Activated CD4-positive, alpha-beta T cell treated with anti-CD3 and anti-CD28 coated beads, Interleukin-2, amount 50 U/mL, for 24 hours (primary cell): ENCODE results near the gene FIGN.

Source experiments
- DNase-seq, 2 donors: peaks; one replicate each; pipeline ENCODE4 v3.0.0-alpha.2; 2020; ENCODE audit warnings: low read depth in 1 of 2, low spot score in 1 of 2

The FIGN gene

DNA sequence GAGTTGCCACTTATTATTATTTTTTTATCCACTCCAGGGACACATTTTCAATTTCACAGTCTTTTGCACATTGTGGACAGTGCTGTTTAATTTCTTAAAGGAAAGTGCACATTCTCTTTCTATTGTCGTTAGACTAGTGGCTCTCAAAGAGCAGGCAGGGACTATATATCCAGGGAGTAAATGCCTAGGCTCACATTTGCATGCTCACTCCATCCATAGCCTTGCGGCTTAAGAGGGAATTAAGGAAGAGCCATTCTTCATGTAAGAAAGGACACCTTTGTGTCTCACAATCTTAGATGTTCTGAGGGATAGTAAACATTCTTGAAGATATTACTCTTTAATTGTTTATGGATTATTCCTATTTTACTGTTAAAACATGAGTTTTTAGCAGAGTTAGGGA is 70.8 kb downstream of the FIGN start:
- no peak for DNase-seq

DNA sequence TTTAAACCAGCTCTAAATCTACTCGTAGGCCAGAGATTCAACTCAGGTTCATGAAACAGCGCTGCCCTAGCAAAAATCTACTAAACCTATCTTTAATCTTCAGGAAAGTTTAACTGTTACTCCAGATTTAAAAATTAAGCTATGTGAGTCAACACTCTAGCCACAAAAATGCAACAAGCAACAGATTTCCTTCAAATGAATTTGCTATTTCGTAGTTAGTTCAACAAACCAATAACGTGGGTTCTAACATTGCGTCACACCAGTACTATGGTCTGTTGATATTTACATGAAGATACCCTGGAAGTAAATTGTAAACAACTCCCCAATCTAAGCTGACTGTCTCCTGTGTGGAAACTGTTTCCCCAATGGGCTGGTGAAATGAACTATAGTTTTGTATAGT is 71.2 kb downstream of the FIGN start:
- DNase-seq, result no peak

DNA sequence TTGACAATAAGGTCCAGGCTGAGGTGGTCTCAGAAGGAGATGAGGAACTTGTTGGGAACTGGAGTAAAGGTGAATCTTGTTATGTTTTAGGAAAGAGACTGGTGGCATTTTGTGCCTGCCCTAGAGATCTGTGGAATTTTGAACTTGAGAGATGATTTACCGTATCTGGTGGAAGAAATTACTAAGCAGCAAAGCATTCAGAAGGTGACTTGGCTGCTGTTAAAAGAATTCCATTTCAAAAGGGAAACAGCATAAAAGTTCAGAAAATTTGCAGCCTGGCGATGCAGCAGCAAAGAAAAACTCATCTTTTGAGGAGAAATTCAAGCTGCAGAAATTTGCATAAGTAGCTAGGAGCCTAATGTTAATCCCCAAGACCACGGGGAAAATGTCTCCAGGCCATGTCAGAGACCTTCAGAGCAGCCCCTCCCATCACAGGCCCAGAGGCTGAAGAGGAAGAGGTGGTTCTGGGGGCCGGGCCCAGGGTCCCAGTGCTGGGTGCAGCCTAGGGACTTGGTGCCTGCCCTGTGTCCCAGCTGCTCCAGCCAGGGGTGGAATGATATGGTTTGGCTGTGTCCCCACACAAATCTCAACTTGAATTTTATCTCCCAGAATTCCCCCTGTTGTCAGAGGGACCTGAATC is 73.5 kb downstream of the FIGN start:
- DNase-seq, result no peak

DNA sequence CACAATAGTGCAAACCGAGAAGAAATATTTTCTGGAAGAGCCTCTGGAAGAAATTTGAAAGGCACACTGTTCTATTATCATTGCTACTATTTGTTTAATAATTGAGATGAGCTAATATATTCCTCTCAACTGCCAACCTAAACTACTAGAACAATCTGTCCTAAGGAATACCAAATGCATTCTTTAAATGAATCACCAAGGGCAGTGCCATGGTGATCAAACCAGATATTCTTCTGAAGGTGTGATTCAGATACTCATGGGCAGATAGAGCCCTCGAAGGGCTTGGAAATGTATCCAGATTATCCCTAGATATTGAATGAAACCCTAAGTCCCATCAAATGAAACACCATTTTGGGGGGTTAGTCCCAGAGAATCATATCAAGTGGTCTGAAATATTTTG is 76.6 kb downstream of the FIGN start:
- DNase-seq, result no peak

DNA sequence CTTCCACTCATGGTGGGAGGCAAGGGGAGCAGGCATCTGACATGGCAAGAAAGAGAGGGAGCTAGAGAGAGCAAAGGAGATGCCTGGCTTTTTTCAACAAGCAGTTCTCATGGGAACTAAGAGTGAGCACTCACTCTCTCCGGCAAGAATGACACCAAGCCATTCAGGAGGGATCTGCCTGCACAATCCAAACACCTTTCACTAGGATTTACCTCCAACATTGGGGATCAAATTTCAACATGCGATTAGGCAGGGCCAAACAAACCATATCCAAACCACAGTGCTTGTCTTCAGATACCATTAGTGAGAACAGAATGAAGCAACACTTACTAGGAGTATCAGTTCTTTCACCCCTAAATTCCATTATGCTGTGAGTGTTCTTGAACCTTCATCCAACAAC is 77.3 kb downstream of the FIGN start:
- DNase-seq, result no peak

DNA sequence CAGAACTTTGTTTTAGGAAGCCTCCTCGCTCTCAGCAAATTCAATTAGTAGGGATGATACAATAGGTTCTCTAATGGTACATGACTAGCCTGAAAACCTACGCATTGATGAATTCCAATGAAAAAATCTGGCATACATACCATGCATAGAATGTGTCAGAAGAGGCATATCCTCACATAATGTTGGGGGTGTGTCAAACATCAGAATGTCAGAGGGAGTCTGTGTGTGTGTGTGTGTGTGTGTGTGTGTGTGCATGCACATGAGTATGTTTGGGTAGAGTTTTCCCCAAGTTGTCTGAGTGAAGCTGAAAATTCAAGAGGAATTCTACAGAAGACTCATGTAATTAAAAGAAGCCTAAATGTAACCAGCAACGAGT is 78.5 kb downstream of the FIGN start:
- no peak for DNase-seq

DNA sequence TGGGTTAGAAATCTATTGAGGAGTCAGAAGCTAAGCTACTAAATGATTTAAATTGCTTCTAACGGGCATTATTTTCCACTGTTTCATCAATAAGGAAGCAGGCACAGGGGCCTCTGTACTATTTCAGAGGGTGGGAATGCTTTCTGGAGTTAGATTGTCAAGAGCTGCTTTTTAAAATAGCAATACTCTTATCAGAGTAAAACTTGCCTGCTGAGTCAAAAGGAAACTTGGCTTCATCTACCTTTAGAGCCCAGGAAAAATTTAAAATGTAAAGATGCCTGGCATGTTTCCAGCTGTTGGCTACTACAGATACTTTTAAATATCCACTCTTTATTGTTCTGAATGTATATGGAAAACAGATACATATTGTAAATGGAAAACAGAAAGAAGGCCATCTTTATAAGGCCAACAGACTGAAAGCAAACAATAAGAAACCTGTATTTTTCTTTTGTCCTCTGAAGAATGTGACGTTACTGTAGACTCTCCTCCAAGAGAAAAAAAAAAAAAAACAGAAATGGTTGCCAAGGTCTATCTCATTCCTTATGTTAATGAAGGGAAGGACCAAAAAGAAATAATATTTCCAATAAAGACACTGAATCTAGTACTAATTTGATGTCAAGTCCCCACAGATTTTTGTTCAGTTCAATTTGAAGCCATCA is 79.1 kb downstream of the FIGN start:
- no peak for DNase-seq

DNA sequence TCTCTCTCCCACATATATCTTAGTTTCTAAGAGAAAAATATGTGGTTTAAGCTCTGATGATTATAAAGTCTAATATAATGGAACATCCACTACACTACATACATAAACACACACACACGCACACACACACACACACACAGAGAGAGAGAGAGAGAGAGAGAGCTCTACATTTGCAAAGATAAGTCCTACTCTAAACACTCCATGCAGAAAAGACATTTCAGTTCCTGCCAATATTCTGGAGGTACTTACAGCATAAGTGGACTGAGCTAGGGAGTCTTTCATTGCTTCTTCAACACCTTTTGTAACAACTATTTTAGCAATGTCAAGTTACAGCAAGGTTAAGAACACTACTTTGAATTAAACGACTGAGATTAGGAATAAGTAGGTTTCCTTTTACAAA is 80.1 kb downstream of the FIGN start:
- DNase-seq, result no peak

DNA sequence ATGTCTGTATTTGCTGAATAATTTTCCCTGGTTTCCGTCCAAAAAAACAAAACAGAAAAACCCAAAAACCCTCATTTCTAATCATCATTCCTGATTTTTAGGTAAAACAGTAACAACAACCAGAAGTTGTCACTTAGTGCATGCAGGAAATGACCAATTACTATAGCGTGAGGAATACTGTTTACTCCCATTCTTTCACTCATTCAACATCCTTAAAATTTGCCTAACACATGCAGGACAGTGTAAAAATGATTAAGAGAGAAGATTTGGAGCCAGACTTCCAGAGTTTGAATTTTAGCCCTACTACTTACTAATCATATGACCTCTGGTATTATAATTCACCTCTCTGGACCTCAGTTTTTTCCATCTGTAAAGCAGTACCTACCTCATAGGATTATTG is 83.1 kb downstream of the FIGN start:
- DNase-seq, result no peak

DNA sequence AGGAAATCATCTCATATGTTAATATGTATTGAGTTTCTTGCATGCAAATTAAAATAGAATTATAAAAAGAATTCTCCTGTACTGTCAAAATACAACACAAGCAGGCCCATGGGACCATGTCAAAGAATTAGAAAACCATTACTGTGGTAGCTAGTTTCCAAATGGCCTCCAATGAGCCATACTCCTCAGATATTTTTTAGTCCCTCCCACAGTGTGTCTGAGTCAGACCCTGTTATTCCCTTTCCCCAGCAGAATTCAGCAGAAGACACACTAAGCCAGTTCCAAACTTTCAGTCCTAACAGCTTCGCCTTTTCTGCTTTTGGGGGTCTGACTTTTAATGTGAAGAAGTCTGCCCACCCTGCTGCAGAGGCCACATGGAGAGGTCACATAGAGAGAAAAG is 86.7 kb downstream of the FIGN start:
- DNase-seq, result no peak

DNA sequence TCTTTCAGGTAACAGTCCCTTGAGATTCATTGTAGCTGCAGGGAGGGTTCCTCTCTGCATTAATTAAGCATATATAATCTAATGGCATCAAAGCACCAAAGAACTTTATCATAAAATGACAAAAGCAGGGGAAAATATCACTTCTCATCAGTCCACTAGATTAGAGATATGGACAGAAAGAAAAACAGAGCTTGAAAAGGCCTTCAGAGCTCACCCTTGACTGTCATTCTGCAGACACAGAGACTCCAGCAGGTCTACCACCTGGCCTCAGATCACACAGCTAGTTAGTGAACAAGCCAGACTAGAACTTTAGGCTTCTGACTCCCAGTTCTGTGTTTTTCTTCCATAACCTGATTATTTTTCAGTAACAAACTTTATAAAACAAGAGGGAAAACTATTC is 88.5 kb downstream of the FIGN start:
- no peak for DNase-seq

DNA sequence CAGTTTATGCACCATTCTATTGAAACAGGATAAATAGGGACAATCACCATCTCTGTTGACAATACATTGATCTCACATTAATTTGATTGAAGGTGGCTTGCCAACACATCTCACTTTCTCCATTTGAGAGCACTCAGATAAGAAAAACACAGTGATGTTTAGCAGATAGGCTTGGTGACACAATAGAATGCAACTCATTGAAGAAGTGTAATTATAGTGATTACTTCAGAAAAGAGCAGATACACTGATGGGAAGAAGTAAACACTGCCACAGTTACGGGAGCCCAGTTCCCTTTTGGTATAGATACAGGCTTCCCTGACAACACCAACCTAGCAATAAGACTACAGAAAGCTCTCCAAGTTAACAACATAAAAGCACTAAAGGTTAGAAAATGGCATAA is 89.1 kb downstream of the FIGN start:
- no peak for DNase-seq

DNA sequence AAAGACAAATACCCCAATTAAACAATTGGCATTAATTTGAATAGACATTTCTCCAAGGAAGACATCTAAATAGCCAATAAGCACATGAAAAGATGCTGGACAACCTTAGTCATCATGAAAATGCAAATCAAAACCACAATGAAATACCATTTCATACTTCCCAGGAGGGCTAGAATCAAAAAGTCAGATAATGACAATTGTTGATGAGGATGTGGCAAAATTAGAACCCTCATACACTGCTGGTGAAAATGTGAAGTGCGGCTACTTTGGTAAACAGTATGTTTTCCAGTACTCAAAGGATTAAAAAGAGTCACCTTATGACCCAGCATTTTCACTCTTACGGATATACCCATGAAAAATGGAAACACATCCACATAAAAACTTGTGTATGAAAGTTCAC is 91.6 kb downstream of the FIGN start:
- DNase-seq, result no peak

DNA sequence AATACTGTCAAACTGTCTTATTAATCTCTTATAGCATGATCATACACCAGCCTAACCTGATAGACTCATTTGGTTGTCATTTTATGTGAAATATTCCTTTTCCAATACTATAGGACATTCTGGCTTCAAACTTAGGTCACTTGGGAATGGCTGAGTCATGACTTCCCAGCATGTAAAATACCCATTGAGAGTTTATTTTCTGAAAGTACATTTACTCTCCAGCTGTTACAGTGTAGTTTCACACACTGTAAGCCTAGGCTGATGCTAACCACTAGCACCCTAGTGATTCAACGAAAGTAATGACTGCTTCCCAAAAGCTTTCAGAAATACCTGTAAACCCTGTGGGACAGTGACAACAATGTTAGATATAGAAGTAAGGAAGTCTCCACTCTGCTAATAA is 93.8 kb downstream of the FIGN start:
- no peak for DNase-seq

DNA sequence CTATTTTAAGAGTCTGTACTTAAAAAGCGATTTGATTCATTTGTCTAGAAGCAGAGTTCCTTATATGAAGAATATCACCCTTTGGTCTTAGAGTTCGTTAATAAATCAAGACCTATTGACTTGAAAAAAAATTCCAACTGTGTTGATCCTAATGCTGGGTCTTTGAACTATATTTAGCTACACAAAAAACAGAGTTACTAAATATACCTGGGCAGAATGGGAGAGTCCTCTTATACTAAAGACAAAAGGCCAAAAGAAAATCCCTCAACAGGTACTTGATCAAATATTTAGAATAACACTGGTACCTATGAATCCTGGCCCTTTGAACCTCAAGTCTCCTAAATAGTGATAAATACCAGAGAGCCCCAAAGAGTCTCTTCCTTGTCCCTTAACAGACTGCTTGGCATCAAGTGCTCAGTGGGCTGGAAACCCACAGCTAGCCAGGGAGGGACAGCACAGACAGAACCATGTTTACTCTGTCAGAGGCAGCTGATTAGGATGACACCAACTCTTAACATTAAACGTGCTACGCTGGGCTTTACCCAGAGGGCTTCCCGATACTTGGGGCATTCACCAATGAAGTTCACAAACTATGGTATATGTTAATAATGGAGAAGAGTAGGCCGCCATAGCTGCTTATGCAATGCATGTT is 95.1 kb downstream of the FIGN start:
- no peak for DNase-seq

DNA sequence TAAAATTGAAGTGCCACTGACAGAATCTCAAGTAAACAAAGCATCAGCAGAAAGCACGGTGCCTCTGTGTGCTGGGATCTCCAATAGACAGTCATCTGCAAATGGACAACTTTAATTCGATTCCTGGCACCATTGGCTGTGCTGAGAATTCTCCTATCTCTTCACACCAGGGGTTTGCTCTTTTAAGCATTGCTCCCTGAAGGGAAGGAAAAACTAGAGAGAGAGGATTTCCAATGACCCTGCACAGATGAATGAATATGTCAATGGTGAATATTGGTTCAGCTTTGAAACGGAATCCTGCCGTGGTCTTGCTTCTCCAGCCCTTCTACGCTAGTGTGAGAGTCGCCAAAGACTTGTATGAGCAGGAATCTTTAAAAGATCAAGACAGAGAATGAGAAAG is 97.9 kb downstream of the FIGN start:
- DNase-seq, result no peak

DNA sequence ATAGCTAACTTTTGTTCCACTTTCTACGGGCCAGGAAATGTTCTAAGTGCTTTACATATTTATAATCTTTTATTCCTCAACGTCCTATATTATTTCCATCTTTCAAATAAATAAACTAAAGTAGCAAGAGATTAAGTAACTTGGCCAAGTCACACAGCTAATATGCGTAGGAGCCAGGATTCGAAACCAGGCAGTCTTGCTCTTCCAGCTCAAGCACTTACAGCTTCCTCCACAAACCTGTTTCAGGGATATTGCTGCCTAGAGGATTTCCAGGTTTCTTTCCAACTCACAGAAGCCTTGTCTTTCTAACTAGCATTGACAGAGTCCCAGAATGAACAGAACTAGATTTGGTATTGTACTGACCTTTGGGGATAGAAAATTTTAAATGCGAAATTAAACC is 102.5 kb downstream of the FIGN start:
- DNase-seq, result no peak

DNA sequence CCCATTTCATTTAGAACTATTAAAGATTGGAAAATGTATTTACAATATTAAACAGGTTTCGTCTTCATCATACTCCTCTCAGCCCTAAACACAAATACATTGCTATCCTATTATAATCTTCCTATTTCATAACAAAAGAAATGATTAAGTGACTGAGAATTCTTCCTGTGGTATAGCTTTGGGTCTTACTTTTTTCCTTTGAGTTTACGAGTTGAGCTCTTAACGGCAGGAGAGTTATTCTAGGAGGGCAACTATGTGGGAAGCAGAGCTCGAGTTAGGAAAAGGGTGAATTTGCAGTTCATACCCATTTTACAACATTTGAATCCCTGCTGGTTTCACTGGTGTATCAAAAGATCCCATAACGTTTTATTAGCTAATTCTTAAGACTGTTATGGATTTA is 105.0 kb downstream of the FIGN start:
- no peak for DNase-seq

DNA sequence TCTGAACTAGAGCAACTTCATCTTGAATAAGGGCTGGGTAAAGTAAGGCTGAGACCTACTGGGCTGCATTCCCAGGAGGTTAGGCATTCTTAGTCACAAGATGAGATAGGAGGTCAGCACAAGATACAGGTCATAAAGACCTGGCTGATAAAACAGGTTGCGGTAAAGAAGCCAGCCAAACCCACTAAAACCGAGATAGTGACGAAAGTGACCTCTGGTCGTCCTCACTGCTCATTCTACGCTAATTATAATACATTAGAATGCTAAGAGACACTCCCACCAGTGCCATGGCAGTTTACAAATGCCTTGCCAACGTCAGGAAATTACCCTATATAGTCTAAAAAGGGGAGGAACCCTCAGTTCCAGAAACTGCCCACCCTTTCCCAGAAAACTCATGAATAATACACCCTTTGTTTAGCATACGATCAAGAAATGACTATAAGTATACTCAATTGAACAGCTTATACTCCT is 109.1 kb downstream of the FIGN start:
- no peak for DNase-seq

DNA sequence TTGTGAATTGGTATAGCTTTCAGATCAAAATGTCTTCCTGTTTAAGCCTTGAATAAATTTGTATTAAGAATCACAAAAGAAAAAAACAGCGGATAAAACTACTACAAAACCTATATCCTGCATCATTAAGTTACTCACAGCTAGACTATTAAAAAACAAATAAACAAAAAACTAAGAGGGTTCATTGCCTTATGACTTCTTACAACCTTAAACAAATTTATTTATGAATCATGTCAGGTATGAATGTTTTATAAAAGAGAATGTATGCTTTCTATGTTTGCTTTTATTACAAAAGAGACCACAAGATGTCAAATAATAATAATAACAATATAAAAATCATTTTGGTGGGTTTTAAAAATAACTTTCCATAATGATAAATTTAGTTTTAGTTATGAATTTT is 109.6 kb downstream of the FIGN start:
- no peak for DNase-seq

DNA sequence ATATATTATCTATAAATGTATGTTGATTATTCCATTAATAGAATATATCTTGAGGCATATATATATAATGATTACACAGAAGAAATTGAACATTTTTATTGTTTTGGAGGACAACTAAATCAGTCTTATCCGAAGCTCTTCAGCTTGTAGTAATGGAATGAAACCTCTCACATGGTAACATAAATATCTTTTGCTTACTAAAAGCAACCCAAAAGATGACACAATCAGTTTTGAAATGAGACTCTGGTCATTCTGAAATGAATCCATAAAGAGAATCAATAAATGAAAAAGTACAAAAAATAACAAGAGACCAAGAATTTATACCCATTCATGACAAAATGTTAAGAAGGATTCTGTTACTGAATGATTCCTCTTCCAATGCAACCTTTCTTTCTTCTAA is 110.2 kb downstream of the FIGN start:
- no peak for DNase-seq

DNA sequence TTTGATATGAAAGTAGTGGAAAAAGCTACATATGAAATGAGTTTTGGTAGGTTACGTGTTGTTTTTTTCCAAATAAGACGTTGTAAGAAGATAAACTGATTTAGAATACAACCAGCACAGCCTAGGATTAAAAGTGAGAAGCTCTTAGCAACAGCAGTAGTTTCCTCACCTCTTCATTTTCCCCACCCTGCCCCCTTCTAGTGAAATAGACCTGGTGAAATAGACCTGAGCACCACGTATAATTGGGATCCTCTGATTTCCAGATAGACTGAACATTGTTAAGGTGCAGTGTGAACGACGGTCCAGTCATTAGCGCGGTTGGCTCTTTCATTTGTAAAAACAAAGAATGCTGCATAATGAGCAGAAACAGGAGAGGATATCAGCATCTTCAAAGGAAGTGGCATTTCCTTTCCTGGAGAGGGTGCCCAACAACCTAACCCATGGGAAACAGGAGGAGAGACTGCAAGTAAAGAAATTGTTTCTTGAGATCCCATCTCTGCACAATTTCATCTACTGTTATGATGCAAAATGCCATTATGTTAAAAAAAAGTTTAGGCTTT is 114.3 kb downstream of the FIGN start:
- no peak for DNase-seq

DNA sequence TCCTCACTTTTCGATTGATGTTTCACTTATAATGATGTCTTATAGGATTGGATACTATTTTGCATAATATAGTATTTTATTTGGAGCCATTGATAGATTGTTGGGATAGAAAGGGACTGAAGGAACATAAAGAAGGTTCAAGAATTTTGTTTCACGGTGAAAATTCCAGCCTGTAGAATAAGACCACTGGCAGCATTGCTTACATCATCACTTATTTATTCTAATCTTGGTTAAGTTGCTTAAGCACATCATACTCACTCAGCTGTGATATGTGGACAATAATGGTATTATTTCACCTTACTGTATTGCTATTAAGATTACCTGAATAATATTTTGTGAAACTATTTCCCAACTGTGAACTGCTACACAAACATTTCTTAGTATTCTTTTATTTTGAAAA is 118.3 kb downstream of the FIGN start:
- DNase-seq, result no peak
